Transverse colon (tissue), 4 donors: ENCODE results near the gene NDUFV1. TPM values are rescaled to one million over a fixed set of nuclear protein-coding genes. Genes with fewer than 3 reads are reported as not detected.

Experiments
- DNase-seq: peaks from one replicate; pipeline ENCODE4 v3.0.0-alpha.2; 2019
- H3K27ac ChIP-seq, 4 donors: fragments of 200-600 bp; sonication (generic); 2 replicates each; pipeline ENCODE4 v1.5.1; 2016 to 2018; ENCODE audit warnings: inconsistent platforms in 4 of 4
- H3K27me3 ChIP-seq: fragments of 200-600 bp; sonication (generic); 2 replicates; pipeline ENCODE4 v1.5.1; 2017; ENCODE audit warnings: inconsistent platforms
- H3K36me3 ChIP-seq, 4 donors: fragments of 200-600 bp; sonication (generic); 2 replicates each; pipeline ENCODE4 v1.5.1; 2017 to 2019; ENCODE audit warnings: inconsistent platforms in 4 of 4
- H3K4me1 ChIP-seq, 4 donors: fragments of 200-600 bp; sonication (generic); 2 replicates each; pipeline ENCODE4 v1.5.1; 2017 to 2020; ENCODE audit warnings: inconsistent platforms in 4 of 4
- H3K4me3 ChIP-seq, 4 donors: fragments of 200-600 bp; sonication (generic); 1 replicate in 1 of 4; 2 replicates in 3 of 4; pipeline versions ENCODE4 v1.5.1 to v1.6.1; 2017 to 2019; ENCODE audit warnings: inconsistent platforms in 4 of 4
- H3K9me3 ChIP-seq, 2 donors: fragments of 200-600 bp; sonication (generic); 2 replicates each; pipeline ENCODE4 v1.5.1; 2017 to 2019; ENCODE audit warnings: inconsistent platforms in 2 of 2
- EP300 ChIP-seq: sonication (generic); formaldehyde crosslinking; IDR thresholded peaks from one replicate; pipeline ENCODE4 v1.6.1; 2017; ENCODE audit warnings: antibody characterized with exemption, low read depth
- POLR2A ChIP-seq: fragments of 450-650 bp; IDR thresholded peaks from one replicate; pipeline ENCODE4 v1.6.1; 2016; ENCODE audit warnings: antibody characterized with exemption, mild to moderate bottlenecking, moderate library complexity
- POLR2AphosphoS5 ChIP-seq, 3 donors: sonication (generic); formaldehyde crosslinking; IDR thresholded peaks; one replicate each; pipeline ENCODE4 v1.6.1; 2016; ENCODE audit warnings: antibody characterized with exemption in 3 of 3
- WGBS, 2 donors: methylation state at CpG; one replicate each; pipeline ENCODE4 v1.1.5; 2018; ENCODE audit warnings: low coverage in 1 of 2; 5-methylcytosine and 5-hydroxymethylcytosine counted together
- in situ Hi-C, 4 donors: fragments of 200-750 bp; cut with MboI; loops; one replicate each; pipeline versions ENCODE4 v1.15.0 to v1.15.1; 2017; ENCODE audit warnings: low sequenced_read_pairs in 3 of 4, low pct_ligation_motif_present in 1 of 4, low pct_unique_long_range_greater_than_20kb in 1 of 4
- intact Hi-C: fragments of 100-400 bp; cut with DNase I; formaldehyde crosslinking; loops from one replicate; pipeline ENCODE4 v1.15.1; 2023; ENCODE audit warnings: low total_unique reads
- total RNA-seq, 4 donors: library from RNA; depleted of rRNA; stranded (reverse); fragments of >200 nt; gene quantifications; one replicate each; pipeline ENCODE4 v1.1.0, GENCODE V29; 2016
- TF ChIP-seq, protein P1 (sequence below), 5 experiments: fragments of 200-600 bp in 3 of 5; fragments of 450-650 bp in 2 of 5; sonication (generic) in 3 of 5; IDR thresholded peaks; 1 replicate in 2 of 5; 2 replicates in 3 of 5; pipeline ENCODE4 v1.5.1; 2016 to 2017; ENCODE audit warnings: antibody characterized with exemption in 5 of 5, inconsistent platforms in 3 of 5, mild to moderate bottlenecking in 2 of 5, moderate library complexity in 1 of 5

The NDUFV1 gene
- total RNA-seq, 4 donors from 2014 or later, result 421 to 762 (median 554) TPM

DNA sequence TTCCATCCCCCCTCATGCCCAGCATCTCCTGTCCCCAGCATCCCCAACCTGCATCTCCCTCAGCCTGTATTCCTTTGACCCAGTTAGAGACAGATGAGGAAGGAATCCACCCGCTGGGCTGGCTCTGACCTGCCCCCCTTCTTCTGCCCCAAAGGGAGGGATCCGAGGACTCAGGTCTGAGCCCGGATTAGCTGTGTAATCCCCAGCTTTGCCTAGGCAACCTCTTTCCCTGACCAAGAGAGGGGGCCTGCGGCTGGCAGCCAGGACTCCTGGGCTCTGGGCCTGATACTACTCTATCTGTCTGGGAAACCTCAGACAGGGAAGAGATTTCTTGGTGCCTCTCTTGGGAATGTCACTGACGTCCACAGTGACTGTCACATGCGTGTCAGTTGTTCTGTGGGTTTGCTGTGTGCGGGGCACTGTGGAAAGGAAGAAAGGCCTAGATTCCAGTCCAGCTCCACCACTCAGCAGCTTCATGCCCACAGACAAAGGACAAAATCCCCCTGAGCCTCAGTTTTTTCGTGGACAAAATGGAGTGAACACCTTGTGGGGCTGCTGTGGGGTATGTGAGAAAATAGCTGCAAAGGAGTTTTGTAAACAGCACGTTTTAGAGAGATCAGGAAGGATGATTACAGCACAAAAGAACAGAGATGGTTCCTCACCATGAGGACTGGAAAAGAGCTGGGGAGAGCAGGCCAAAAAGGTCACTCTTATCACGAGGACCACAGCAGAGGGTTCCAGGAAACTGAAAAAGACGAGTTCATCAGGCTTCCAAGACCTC, 1.3 kb upstream of the NDUFV1 start:
- Histone ChIP-seq H3K27ac (peak overlapping the region in 1 of 4 donors; percentile 91), H3K4me1 (peaks cover 7 to 20% (median 17%) of the 10 kb centered on the region in 4 donors), H3K4me3 (no peak overlapping the region), H3K9me3 (no peaks in the 10 kb centered on the region), H3K27me3 (no peaks in the 10 kb centered on the region), H3K36me3 (peaks cover 0 to under 1% (median 0%) of the 10 kb centered on the region in 4 donors)
- intact Hi-C loops, result no loop called here
- in situ Hi-C loops, result no loop called here
- DNase-seq, result no peak
- 72 to 78% methylated on average over 8 to 11 of the region's 11 CpGs for WGBS, 2 donors
- TF ChIP-seq POLR2A (no peak), POLR2AphosphoS5 (IDR thresholded peaks at IDR 0.05) (no peak), EP300 (no peak)
- TF ChIP-seq, protein P1, sequence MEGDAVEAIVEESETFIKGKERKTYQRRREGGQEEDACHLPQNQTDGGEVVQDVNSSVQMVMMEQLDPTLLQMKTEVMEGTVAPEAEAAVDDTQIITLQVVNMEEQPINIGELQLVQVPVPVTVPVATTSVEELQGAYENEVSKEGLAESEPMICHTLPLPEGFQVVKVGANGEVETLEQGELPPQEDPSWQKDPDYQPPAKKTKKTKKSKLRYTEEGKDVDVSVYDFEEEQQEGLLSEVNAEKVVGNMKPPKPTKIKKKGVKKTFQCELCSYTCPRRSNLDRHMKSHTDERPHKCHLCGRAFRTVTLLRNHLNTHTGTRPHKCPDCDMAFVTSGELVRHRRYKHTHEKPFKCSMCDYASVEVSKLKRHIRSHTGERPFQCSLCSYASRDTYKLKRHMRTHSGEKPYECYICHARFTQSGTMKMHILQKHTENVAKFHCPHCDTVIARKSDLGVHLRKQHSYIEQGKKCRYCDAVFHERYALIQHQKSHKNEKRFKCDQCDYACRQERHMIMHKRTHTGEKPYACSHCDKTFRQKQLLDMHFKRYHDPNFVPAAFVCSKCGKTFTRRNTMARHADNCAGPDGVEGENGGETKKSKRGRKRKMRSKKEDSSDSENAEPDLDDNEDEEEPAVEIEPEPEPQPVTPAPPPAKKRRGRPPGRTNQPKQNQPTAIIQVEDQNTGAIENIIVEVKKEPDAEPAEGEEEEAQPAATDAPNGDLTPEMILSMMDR (IDR thresholded peaks at IDR 0.05), result no peak

DNA sequence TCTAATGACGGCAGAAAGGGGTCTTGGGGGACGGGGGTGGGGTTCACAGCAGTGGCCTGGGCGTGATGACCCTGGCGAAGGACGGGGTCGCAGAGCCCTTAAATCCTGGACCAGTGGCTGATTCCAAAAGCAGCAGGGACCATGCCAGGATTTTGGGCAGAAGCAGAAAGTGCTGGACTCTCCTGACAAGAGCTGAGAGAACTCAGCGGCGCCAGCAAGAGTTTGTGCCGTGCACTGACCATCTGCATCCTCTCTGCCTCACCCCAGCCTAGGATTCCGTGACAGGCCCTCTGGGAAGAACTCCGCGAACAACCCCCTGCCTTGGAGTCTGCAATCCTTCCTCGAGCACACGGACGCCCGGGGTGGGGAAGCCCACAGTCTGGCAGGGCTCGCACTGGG, 644 bp upstream of the NDUFV1 start:
- peaks cover 0 to 3% (median 0%) of the 10 kb centered on the region in 4 donors for H3K36me3 ChIP-seq
- in situ Hi-C loops, result no loop called here
- 36 to 68% methylated on average over 5 to 17 of the region's 17 CpGs for WGBS, 2 donors
- peak overlapping the region; percentile 85 to 93 (median 90) for H3K27ac ChIP-seq
- peaks cover 7 to 20% (median 17%) of the 10 kb centered on the region in 4 donors for H3K4me1 ChIP-seq
- peak overlapping the region in 3 of 4 donors; percentile 81 to 99 (median 97) for H3K4me3 ChIP-seq
- intact Hi-C loops, result no loop called here
- no peak for DNase-seq
- no peaks in the 10 kb centered on the region for H3K9me3 ChIP-seq
- TF ChIP-seq EP300 (no peak), POLR2A (no peak), POLR2AphosphoS5 (IDR thresholded peaks at IDR 0.05) (no peak)
- TF ChIP-seq, protein P1 (IDR thresholded peaks at IDR 0.05), result no peak
- no peaks in the 10 kb centered on the region for H3K27me3 ChIP-seq

DNA sequence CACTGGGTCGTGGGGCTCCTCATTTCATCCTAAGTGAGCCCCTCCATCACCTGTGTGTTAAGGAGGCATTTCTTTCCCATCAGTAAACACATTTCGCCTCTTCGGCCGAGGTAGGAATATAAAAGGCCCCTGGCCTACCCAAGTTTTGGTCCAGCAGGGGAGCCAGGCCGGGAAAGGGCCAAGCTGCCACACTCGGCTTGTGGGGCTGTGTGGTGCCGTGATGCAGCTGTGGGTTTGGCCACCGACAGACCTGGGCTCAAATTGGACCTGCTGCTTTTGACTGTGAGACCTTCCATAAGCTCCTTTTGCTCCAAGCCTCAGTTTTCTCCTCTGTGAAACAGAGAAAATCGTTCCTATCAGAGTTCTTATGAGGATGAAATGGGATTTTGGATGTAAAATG, 771 bp downstream of the NDUFV1 start:
- 40% methylated on average over 9 of the region's 9 CpGs; no CpG with 5 or more reads in 1 of the 2 donors for WGBS, 2 donors
- intact Hi-C loops, result no loop called here
- Histone ChIP-seq H3K36me3 (peaks cover 0 to 3% (median 0%) of the 10 kb centered on the region in 4 donors), H3K9me3 (no peaks in the 10 kb centered on the region), H3K27me3 (no peaks in the 10 kb centered on the region), H3K4me1 (peaks cover 7 to 20% (median 17%) of the 10 kb centered on the region in 4 donors), H3K27ac (peak overlapping the region; percentile 85 to 93 (median 90)), H3K4me3 (peak overlapping the region; percentile 81 to 99 (median 94))
- DNase-seq, result no peak
- no peak for TF ChIP-seq POLR2AphosphoS5 (IDR thresholded peaks at IDR 0.05)
- TF ChIP-seq, protein P1 (IDR thresholded peaks at IDR 0.05), result no peak
- TF ChIP-seq POLR2A, result no peak
- no peak for TF ChIP-seq EP300
- in situ Hi-C loops, result no loop called here

DNA sequence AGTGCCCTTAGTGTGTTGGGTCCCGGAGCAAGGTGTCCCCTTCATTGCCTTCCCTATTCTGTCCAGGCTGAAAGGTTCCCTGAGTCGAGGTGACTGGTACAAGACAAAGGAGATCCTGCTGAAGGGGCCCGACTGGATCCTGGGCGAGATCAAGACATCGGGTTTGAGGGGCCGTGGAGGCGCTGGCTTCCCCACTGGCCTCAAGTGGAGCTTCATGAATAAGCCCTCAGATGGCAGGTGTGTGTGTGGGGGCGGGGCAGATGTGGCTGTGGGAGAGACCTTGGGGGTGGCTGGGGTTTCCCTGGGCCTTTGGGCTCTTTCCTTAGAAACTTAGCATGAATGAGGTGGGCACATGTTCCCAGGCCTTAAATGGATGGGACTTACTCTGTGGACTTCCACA, 1.8 kb downstream of the NDUFV1 start:
- WGBS, 2 donors, result 90 to 96% methylated on average over 5 to 8 of the region's 8 CpGs
- DNase-seq, result no peak

More for the DNA sequence above, 1.8 kb downstream of the NDUFV1 start:
- Histone ChIP-seq H3K4me3 (no peak overlapping the region), H3K27me3 (no peaks in the 10 kb centered on the region), H3K9me3 (no peaks in the 10 kb centered on the region), H3K36me3 (peaks cover 0 to 3% (median 0%) of the 10 kb centered on the region in 4 donors), H3K27ac (no peak overlapping the region), H3K4me1 (peaks cover 7 to 20% (median 17%) of the 10 kb centered on the region in 4 donors)
- intact Hi-C loops, result no loop called here
- TF ChIP-seq EP300 (no peak), POLR2AphosphoS5 (IDR thresholded peaks at IDR 0.05) (no peak), POLR2A (no peak)
- TF ChIP-seq, protein P1 (IDR thresholded peaks at IDR 0.05), result no peak
- in situ Hi-C loops, result no loop called here
